OCI-LY1 (cell line): ENCODE data around the gene SPSB4.

Experiments
- CTCF ChIP-seq: fragments of 200-600 bp; sonication (generic), shearing (Covaris generic); IDR thresholded peaks from 2 replicates; pipeline ENCODE4 v1.5.1; 2017; ENCODE audit warnings: mild to moderate bottlenecking, antibody characterized with exemption, low read length, moderate library complexity, mixed read lengths
- EZH2 ChIP-seq: fragments of 200-600 bp; sonication (generic), shearing (Covaris generic); IDR thresholded peaks from 2 replicates; pipeline ENCODE4 v1.8.0; 2017; ENCODE audit warnings: borderline replicate concordance, mixed run types, mild to moderate bottlenecking, antibody characterized with exemption, low read length, moderate library complexity, mixed read lengths

DNA sequence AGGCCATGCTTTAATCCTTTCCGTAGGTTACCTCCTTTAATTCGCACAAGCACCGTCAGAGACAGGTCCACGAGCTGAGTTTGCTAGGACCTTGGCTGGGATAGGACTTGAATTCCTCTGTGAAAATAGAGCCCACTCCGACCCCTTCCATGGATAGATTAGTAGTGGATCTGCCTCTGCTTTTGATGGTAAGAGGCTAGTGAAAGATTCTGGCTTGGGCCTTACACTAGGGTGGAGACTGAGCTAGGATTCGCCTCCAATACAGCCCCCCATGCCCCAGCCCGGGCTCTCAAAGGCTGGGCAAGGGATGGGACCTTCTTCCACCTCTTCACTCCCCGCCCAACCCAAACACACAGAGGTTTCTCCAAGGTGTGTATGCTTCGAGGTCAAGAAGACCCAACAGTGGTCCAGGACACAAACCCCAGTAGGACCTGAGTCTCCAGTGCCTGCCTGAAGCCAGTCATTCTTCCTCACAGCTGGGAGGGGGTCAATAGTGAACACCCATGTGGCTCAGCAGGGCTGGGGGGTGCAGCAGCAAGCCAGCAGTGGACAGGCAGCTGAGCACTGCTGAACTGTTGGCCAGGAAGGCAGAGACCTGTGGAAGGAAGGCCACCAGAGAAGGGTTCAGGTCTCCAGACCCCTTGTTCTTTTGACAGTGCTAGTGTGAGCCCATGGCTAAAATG lies 75.7 kb downstream of the SPSB4 start:
- no peak for TF ChIP-seq CTCF
- no peak for TF ChIP-seq EZH2
